ENCODE data around the gene RIMOC1. TPM values are rescaled to one million over a fixed set of nuclear protein-coding genes. Genes with fewer than 3 reads are reported as not detected.

Gene RIMOC1
- total RNA-seq, 1 donor from 2014 or later, result 28.2 TPM

DNA sequence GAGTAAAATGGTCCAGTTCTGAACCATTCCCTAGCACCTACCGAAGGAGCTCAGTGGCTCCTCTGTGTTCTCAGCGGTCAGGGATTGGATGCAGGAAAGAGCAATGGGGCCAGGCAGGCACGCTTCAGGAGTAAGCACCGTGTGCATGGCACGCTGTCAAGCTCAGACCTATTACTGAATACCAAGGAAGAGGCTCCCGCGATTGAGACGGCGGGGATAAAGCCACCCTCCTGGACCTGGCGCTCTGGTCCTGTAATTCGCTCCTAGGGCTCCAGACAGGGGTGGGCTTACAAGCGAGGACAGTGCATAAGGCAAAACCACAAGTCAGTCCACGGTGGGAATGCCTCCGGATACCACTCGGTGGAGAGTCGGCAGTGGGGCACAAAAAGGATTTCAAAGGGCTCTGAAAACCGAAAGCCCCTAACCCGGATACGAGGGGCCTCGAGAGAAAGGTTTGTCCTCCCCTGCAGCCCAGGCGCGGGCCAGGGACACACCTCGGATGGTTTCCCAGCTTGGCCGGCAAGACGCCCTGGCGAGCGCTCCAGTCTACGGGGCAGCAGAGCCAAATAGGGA, 34.9 kb upstream of the RIMOC1 start:
- TF ChIP-seq, protein P1, sequence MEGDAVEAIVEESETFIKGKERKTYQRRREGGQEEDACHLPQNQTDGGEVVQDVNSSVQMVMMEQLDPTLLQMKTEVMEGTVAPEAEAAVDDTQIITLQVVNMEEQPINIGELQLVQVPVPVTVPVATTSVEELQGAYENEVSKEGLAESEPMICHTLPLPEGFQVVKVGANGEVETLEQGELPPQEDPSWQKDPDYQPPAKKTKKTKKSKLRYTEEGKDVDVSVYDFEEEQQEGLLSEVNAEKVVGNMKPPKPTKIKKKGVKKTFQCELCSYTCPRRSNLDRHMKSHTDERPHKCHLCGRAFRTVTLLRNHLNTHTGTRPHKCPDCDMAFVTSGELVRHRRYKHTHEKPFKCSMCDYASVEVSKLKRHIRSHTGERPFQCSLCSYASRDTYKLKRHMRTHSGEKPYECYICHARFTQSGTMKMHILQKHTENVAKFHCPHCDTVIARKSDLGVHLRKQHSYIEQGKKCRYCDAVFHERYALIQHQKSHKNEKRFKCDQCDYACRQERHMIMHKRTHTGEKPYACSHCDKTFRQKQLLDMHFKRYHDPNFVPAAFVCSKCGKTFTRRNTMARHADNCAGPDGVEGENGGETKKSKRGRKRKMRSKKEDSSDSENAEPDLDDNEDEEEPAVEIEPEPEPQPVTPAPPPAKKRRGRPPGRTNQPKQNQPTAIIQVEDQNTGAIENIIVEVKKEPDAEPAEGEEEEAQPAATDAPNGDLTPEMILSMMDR (IDR thresholded peaks at IDR 0.05), result no peak
- DNase-seq (no peak), ATAC-seq (no peak)
- Histone ChIP-seq H3K27me3 (no peaks in the 10 kb centered on the region), H3K4me1 (peaks cover 17% of the 10 kb centered on the region), H3K4me3 (peak overlapping the region; percentile 93), H3K27ac (peak overlapping the region; percentile 89), H3K9me3 (no peaks in the 10 kb centered on the region), H3K36me3 (no peaks in the 10 kb centered on the region)
- intact Hi-C loops (cut with DNase I), result no loop called here

DNA sequence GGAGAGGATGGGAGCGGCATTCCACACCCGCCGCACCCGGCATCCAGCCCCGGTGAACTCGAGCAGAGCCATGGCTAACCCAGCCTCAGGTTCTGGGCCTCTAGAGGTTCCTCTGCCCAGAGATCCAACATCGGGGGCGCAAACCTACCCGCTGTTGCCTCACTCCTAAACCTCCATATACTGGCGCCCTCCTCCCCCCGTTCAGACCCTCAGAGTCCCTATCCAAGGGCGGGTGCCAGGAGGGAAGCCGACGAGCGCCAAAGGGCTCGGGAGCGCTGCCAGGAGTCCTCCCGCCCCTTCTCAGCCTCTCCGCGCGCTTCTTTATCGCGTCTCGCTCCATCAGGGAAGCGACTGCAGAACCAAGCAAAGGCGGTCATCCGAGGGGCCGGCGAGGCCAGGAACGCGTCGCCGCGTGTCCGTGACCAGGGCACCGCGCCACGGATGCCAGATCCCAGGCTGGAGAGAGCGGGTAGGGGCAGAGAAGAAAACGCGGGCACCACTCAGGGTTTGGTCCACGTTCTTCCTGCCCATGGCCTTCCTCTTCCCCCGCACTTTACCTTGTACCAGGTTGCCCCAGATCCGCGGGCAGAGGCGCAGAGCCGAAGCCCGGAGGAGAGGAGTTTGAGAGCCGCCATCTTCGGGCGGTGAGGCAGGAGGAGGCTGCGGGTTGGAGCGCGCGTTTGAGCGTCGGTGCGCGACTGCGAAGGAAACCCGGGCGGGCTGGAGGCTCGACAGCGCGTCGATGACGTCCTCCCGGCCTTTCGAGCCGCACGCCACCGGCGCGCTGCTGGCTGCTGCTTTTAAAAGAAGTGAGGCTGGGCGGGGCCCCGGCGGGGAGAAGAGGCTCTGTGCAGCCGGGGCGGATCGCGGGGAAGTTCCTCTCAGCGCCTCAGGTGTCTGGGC, 34.2 kb upstream of the RIMOC1 start, which contains the start of gene OXCT1:
Gene OXCT1, minus strand, starts transcription at position 702 of the 903 bp plus-strand sequence. Its CDS starts 67 bp downstream, at position 635.
- intact Hi-C loops (cut with DNase I), result no loop called here

DNA sequence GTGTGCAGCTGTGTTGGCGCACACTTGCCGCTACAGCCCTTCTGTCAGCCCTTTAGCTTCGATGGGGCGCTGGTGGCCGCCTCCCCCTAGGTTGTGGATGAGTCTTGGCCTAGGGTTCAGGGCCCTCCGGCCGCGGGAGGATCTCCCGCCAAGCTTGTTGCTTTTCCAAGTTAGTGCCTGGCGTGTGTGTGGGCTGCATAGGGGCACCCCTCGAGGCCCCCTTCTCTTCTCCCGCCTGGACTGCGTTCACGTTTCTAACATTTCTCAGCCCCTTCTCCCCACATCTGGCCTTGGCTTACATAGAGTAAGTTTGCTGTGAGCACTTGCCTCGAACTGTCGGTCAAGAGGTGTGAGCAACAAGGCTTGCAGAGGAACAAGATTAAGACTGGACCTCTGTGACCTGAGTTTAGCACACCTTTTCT, 33.5 kb upstream of the RIMOC1 start:
- Histone ChIP-seq H3K4me3 (peak overlapping the region; percentile 93), H3K27me3 (no peaks in the 10 kb centered on the region), H3K36me3 (no peaks in the 10 kb centered on the region), H3K27ac (peak overlapping the region; percentile 89), H3K4me1 (peaks cover 17% of the 10 kb centered on the region), H3K9me3 (no peaks in the 10 kb centered on the region)
- DNase-seq (no peak), ATAC-seq (no peak)
- intact Hi-C loops (cut with DNase I), result no loop called here
- TF ChIP-seq, protein P1 (IDR thresholded peaks at IDR 0.05), result no peak

More for the DNA sequence above, 34.2 kb upstream of the RIMOC1 start, which contains the start of gene OXCT1:
- H3K4me3 ChIP-seq, result peak within 1 kb of the TSS; percentile 93
- peaks cover 17% of the 10 kb centered on the region for H3K4me1 ChIP-seq
- TF ChIP-seq, protein P1 (IDR thresholded peaks at IDR 0.05), result no peak
- no peaks in the 10 kb centered on the region for H3K9me3 ChIP-seq
- peak within 1 kb of the TSS; percentile 89 for H3K27ac ChIP-seq
- DNase-seq, result peak; percentile 91
- peak; percentile 94 for ATAC-seq
- no peaks in the 10 kb centered on the region for H3K27me3 ChIP-seq
- H3K36me3 ChIP-seq, result no peaks in the 10 kb centered on the region

DNA sequence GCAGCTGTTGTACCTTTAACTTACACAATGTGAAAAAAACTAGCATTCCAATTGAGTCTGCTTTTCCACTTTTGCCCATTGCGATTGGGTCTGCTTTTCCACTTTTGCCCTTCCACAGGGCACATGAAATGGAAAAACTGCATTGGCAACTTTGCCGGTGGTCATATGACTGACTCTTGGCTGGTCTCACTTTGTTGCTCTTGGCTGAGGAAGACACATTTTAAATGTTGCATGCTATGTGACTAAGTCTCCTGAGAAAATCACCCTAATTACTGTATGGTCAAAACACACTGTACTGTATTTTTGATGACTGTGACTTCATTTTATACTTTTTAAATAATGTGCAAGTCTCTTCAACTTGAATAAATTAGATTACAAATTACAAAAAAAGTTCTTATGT, 32.3 kb upstream of the RIMOC1 start:
- Histone ChIP-seq H3K4me1 (peaks cover 17% of the 10 kb centered on the region), H3K9me3 (no peaks in the 10 kb centered on the region), H3K27me3 (no peaks in the 10 kb centered on the region), H3K36me3 (no peaks in the 10 kb centered on the region), H3K4me3 (no peak overlapping the region), H3K27ac (no peak overlapping the region)
- ATAC-seq, result no peak
- intact Hi-C loops (cut with DNase I), result no loop called here
- DNase-seq, result no peak
- TF ChIP-seq, protein P1 (IDR thresholded peaks at IDR 0.05), result no peak

DNA sequence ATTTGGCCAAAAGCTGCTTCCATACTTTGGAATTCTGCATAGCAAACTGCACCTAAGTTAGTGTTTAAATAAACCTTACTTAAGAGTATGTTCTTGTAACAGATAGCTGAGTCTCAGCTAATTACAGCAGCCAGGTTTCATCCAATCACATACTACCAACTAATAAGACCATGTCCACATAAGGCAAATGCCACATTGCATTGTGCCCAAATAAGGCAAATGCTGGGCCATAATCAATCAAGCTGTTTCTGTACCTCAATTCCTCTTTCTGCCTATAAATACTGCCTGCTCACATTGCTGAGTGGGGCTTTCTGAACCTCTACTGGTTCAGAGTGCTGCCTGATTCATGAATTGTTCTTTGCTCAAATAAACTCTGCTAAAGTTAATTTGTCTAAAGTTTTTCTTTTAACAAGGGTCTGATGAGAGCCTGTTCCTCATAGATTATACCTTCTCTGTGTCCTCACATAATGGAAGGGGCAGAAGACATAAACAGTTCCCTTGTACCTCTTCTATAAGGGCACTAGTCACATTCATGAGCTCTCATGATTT, 29.6 kb upstream of the RIMOC1 start:
- Histone ChIP-seq H3K4me1 (peaks cover 9% of the 10 kb centered on the region), H3K4me3 (no peak overlapping the region), H3K36me3 (no peaks in the 10 kb centered on the region), H3K27me3 (no peaks in the 10 kb centered on the region), H3K27ac (no peak overlapping the region), H3K9me3 (no peaks in the 10 kb centered on the region)
- ATAC-seq (no peak), DNase-seq (no peak)
- TF ChIP-seq, protein P1 (IDR thresholded peaks at IDR 0.05), result no peak
- intact Hi-C loops (cut with DNase I), result no loop called here

Data from upper lobe of right lung (tissue), 1 donor.